OCI-LY3 (cell line): ENCODE data around the gene BACH2.

Experiments
- H2AFZ ChIP-seq: fragments of 200-600, 300-600 bp; shearing (Covaris generic); 2 replicates; pipeline ENCODE4 v1.6.0; 2014; ENCODE audit warnings: antibody characterized with exemption, low read depth, low read length
- H3K27ac ChIP-seq: fragments of 200-600, 300-600 bp; sonication (generic); 2 replicates; pipeline ENCODE4 v1.5.1; 2014; ENCODE audit warnings: mild to moderate bottlenecking, low read length, moderate library complexity, mixed read lengths
- H3K27me3 ChIP-seq: fragments of 200-600, 300-600 bp; sonication (generic); 2 replicates; pipeline ENCODE4 v1.6.1; 2014; ENCODE audit warnings: low read depth, low read length, mixed read lengths
- H3K36me3 ChIP-seq: fragments of 200-600, 300-600 bp; sonication (generic); replicated peaks from 2 replicates; pipeline ENCODE3; 2014; ENCODE audit warnings: low read depth, low read length, mixed read lengths
- H3K4me1 ChIP-seq: fragments of 300-600, 200-600 bp; sonication (generic); 2 replicates; pipeline ENCODE4 v1.6.1; 2014; ENCODE audit warnings: low read length, mixed read lengths
- H3K4me2 ChIP-seq: fragments of 200-600, 300-600 bp; sonication (generic); 2 replicates; pipeline ENCODE4 v1.6.1; 2014; ENCODE audit warnings: low read length, mixed read lengths
- H3K4me3 ChIP-seq: fragments of 300-600, 200-600 bp; sonication (generic); 2 replicates; pipeline ENCODE4 v1.5.1; 2014; ENCODE audit warnings: antibody characterized with exemption, mild to moderate bottlenecking, low read length, moderate library complexity
- H3K79me2 ChIP-seq: fragments of 300-600, 200-600 bp; shearing (Covaris generic); 2 replicates; pipeline ENCODE4 v1.6.1; 2014; ENCODE audit warnings: mild to moderate bottlenecking, low read length, mixed read lengths
- H3K9ac ChIP-seq: fragments of 300-600, 200-600 bp; shearing (Covaris generic); 2 replicates; pipeline ENCODE4 v1.6.0; 2014; ENCODE audit warnings: mild to moderate bottlenecking, low read length, moderate library complexity
- H3K9me3 ChIP-seq: fragments of 200-600, 300-600 bp; shearing (Covaris generic); 2 replicates; pipeline ENCODE4 v1.6.1; 2014; ENCODE audit warnings: low read length, mixed read lengths; ENCODE audit not compliant: insufficient read depth
- H4K20me1 ChIP-seq: fragments of 200-600, 300-600 bp; sonication (generic); 2 replicates; pipeline ENCODE4 v1.6.1; 2016; ENCODE audit warnings: low read length, mixed read lengths; ENCODE audit not compliant: insufficient read depth
- CTCF ChIP-seq: fragments of 200-600, 300-600 bp; sonication (generic); IDR thresholded peaks from 2 replicates; pipeline ENCODE4 v1.5.1; 2014; ENCODE audit warnings: antibody characterized with exemption, low read length, low read depth
- EZH2phosphoT487 ChIP-seq: fragments of 200-600 bp; shearing (Covaris generic); IDR thresholded peaks from 2 replicates; pipeline ENCODE4 v1.6.1; 2018; ENCODE audit warnings: antibody characterized with exemption, mixed run types, low read depth

BACH2 gene

GRCh38 chr6:90186026-90186425 is 110.6 kb downstream of the BACH2 start:
- H3K4me1 ChIP-seq = peaks cover 33% of the 10 kb centered on the region
- H3K4me2 ChIP-seq = no peak overlapping the region
- no peaks in the 10 kb centered on the region for H3K9me3 ChIP-seq
- H2AFZ ChIP-seq = no peak overlapping the region
- TF ChIP-seq CTCF = no peak
- no peak for TF ChIP-seq EZH2phosphoT487
- no peaks in the 10 kb centered on the region for H3K79me2 ChIP-seq
- no peak overlapping the region for H3K4me3 ChIP-seq
- H3K9ac ChIP-seq = no peak overlapping the region
- no peaks in the 10 kb centered on the region for H4K20me1 ChIP-seq
- H3K27ac ChIP-seq = no peak overlapping the region
- no peaks in the 10 kb centered on the region for H3K36me3 ChIP-seq
- H3K27me3 ChIP-seq = peaks cover 24% of the 10 kb centered on the region

- Histone ChIP-seq H3K27me3 (peaks cover 24% of the 10 kb centered on the region), H3K4me2 (no peak overlapping the region), H3K36me3 (no peaks in the 10 kb centered on the region), H3K9me3 (no peaks in the 10 kb centered on the region), H2AFZ (no peak overlapping the region), H3K9ac (no peak overlapping the region), H3K4me3 (no peak overlapping the region), H3K4me1 (peaks cover 26% of the 10 kb centered on the region), H3K27ac (no peak overlapping the region), H3K79me2 (no peaks in the 10 kb centered on the region), H4K20me1 (no peaks in the 10 kb centered on the region)
- TF ChIP-seq EZH2phosphoT487 (no peak), CTCF (no peak)
Observed at GRCh38 chr6:90184334-90185298, 112.0 kb downstream of the BACH2 start.

DNA sequence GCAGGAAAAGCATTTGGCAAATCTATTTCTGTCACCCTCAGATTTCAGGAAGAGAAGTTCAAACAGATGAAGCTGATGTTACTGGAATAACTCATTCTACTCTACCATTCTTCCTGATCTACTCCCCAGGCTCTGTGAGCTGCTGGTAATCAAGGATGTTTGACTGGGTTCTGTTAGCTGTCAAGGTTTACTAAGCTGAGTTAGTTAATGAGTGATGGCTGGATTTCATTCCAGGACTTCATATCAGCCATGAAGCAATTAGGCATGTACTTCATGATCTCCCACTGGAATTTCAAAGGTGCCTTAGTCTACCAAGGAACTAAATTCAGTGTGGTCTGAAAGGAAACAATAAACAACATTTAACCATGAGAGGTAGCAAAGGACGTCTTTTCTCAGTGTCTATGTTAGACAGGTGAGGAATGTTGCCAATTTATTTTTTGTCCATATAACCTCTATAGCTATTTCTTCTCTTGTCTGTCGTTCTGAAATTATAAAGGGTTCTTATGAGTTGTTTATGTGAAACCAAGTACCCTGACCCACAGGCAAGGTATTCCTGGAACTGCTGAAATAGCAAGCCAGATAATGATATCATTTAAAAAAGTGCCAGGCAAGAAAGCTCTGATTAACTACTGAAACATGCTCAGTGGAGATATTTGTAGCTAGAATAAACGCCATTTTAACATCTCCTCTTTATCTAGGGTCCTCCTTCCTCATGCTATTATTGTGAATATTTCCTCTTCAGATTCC is 112.9 kb downstream of the BACH2 start:
- no peaks in the 10 kb centered on the region for H3K9me3 ChIP-seq
- no peak overlapping the region for H3K4me2 ChIP-seq
- no peak overlapping the region for H3K9ac ChIP-seq
- H3K27ac ChIP-seq = no peak overlapping the region
- H3K4me3 ChIP-seq = no peak overlapping the region
- no peak overlapping the region for H2AFZ ChIP-seq
- H4K20me1 ChIP-seq = no peaks in the 10 kb centered on the region
- H3K36me3 ChIP-seq = no peaks in the 10 kb centered on the region
- TF ChIP-seq EZH2phosphoT487 = no peak
- no peak for TF ChIP-seq CTCF
- H3K79me2 ChIP-seq = no peaks in the 10 kb centered on the region
- peaks cover 27% of the 10 kb centered on the region for H3K4me1 ChIP-seq
- peaks cover 28% of the 10 kb centered on the region for H3K27me3 ChIP-seq

DNA sequence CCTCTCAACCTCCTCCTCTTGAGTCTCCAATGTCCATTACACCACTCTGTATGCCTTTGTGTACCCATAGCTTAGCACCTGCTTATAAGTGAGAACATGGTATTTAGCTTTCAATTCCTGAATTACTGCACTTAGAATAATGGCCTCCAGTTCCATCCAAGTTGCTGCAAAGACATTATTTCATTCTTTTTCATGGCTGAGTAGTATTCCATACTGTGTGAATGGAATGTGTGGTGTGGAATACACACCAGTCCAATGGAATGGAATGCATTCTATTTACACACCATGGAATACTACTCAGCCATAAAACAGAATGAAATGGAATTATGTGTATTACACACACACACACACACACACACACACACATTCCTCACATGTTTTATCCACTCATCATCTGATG is 116.1 kb downstream of the BACH2 start:
- no peaks in the 10 kb centered on the region for H3K36me3 ChIP-seq
- H3K27me3 ChIP-seq = peaks cover 47% of the 10 kb centered on the region

More for the DNA sequence above, 116.1 kb downstream of the BACH2 start:
- no peaks in the 10 kb centered on the region for H3K79me2 ChIP-seq
- H2AFZ ChIP-seq = no peak overlapping the region
- TF ChIP-seq EZH2phosphoT487 (no peak), CTCF (no peak)
- no peak overlapping the region for H3K4me2 ChIP-seq
- no peak overlapping the region for H3K27ac ChIP-seq
- H3K4me3 ChIP-seq = no peak overlapping the region
- no peak overlapping the region for H3K9ac ChIP-seq
- peaks cover 33% of the 10 kb centered on the region for H3K4me1 ChIP-seq
- H4K20me1 ChIP-seq = no peaks in the 10 kb centered on the region
- no peaks in the 10 kb centered on the region for H3K9me3 ChIP-seq
